NCI-H82 (cell line): Measurements from ENCODE around the gene NSUN5.
"Not testable (repeated sequence)": the region's sequence is repeated elsewhere in the genome, so short reads cannot be mapped to it uniquely, and the experiment has no call there.

ENCODE experiments used
- DNase-seq: peaks from one replicate; lab custom pipeline; 2025; lab: John Stamatoyannopoulos, UW

Gene NSUN5

DNA sequence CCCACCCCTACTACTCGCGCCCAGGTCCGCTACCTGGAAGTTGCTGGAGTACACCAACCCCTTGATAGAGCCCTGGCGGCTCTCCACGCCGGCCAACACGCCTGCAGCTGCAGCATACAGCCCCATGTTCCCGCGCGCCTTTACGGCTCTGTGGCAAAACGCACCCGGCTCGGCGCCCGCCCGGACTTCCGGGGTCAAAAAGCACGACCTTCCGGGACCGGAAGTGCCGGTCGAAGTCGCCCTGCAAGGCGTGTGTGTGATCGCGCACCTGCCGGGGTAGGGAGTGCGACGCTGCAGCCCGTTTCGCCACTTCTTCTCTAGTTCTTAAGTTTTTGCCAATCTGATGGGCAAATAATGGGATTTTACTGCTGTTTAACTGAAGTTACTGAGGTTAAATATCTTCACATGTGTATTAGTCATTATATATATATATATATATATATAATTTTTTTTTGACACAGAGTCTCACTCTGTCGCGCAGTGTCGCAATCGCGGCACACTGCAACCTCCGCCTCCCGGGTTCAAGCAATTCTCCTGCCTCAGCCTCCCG lies at the start of gene NSUN5:
Gene NSUN5, minus strand, starts transcription at position 162 of the 550 bp plus-strand sequence. Its CDS starts 36 bp downstream, at position 126.
- peak; percentile 86 for DNase-seq

- no peak for DNase-seq
These were observed 47.5 kb upstream of the NSUN5 start for GRCh38 chr7:73356159-73356558.

- no peak for DNase-seq
These were observed 46.2 kb upstream of the NSUN5 start for GRCh38 chr7:73354821-73355220.

DNA sequence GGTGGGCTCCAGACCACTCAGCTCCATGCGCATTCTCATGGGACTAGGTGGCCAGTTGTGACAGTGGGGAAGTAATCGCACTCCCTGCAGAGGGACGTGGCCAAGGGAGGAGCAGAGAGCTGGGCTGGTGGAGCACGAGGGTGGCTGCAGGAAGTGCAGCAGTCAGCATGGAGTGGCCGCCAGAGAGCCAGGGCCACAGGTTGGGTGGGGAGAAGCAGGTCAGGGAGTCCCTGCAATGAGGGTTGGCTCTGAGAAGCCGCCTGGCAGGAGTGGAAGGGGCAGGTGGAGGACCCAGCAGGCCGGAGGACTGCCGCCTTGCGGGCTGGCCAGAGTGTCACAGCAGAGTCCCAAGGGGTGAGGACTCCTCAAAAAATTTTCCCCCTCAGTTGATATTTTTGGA lies 45.6 kb upstream of the NSUN5 start:
- no peak for DNase-seq

DNA sequence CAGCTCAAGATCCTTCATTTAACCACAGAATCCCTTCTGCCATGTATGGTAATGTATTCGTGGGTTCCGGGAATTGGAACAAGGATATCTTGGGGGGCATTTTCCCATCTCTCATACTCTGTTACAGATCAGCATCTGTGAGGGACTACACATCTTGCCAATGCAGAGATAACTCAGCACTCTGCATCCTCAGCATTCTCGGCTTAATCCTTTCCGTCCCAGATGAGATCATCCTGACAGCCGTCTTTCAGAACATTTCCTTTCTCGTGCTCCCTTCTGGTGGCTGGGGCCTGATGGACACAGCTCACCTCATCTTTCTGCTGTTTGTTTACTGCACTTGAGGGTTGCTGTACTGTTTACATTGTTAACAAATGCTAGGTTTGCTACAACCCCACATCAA lies 44.6 kb upstream of the NSUN5 start:
- DNase-seq, result peak; percentile 25

DNA sequence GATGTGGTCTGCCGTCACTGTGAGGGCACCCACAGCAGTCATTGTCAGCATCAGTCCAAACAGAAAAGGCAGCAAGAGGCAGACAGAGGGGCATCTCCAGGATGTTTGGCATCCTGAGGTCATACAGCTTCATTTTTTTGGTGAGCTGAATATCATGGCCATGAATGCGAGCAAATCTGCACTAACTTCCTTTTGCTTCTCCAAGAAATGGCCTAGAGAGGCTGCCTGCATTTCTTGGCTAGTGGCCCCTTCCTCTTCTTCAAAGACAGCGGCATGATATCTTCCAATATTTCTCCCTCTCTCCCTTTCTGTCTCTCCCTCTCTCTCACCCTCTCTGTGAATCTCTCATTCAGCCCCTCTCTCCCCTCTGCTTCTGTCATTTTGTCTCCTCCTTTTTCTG lies 44.2 kb upstream of the NSUN5 start:
- DNase-seq, result no peak

- DNase-seq, result no peak
These were observed 43.0 kb upstream of the NSUN5 start for GRCh38 chr7:73351447-73352167.

DNA sequence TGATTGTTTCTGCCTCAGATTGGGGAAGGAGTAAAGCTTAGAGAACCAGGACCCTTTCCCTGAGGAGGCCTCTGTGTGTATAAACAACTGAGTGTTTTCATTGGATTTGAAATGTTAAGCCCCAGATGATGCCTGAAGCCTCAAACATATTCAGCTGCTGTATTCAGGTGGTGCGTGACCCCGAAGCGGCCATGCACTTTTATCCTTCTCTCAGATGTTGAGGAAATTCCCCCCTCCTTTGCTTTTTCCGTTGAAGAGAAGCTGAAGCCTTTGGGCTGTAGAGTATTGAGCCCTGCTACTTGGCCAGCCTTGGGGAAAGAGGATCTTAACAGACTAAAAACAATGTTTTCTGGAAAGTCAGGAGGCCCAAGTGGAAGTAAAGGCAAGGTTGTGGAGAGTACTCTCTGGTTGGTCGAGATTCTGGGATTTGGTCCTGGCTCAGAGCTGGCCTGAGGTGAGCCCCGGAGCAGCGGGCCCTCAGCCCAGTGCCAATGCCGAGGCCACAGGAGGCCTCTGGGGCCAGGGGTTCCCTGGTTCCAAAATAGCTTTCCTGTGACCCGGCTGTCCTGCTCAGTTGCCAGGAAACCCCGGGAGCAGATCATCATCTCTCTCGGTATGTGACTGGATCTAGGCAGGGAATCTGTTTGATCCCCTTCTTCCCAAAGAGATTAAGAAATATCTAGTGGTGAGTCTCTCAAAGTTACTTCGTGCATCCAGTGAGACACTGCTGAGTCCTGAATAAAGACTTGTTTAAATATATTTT lies 41.9 kb upstream of the NSUN5 start:
- DNase-seq, result no peak

GRCh38 chr7:73349763-73350162 lies 41.1 kb upstream of the NSUN5 start:
- DNase-seq, result no peak

DNA sequence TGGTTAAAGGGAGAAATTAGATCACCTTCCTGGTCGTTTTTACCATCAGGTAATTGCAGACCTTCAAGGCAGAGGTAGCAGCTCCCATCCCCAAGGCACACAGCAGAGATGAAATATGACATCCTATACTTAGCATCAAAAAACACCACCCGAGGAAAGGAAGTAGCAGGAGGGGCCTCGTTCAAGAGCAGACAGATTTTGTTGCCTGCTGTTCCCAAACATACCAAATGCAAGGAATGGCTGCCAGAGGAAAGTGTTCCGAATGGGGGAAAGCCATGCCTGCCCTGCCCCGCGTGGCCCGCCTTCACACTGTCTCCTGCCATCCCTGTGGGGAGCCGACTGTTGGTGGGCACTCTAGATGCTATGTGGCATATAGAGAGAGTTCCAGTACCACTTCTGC lies 37.3 kb upstream of the NSUN5 start:
- no peak for DNase-seq

- no peak for DNase-seq
These were observed 36.9 kb upstream of the NSUN5 start for GRCh38 chr7:73345538-73345937.

GRCh38 chr7:73343671-73344380 lies 35.2 kb upstream of the NSUN5 start:
- DNase-seq, result no peak

DNA sequence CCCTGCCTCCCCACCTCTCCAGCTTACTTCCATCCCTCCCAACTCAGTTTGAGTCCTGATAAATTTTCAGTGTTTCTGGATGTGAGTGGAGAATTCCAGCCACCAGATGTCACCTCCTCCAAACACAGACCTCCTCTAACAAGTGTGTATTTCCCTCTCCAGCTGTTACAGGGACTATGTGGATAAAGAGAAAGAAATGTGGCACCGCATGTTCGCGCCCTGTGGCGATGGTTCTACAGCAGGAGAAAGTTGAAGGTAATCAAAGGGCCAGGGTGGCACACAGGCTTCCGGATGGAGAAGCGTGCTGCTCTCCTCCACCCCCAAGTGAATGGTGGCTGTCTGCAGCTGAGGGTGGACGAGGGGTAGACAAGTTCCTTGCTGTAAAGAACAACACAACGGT lies 34.0 kb upstream of the NSUN5 start:
- DNase-seq, result peak; percentile 35

DNA sequence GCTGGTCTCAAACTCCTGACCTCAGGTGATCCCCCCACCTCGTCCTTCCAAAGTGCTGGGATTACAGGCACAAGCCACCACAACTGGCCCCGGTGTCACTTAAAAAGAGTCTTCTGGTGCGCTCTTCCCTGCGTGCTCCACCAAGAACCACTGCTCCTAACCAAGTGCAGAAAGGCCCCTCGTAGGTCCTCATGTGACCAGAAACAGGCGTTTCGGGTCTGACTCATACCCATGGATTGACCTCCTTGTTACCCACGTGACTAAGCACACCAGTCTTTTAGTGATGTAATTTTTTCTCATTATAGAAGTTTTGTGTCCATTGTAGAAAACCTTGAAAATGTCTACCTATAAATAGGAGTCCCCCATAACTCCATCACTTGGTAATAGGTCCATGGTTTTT lies 33.3 kb upstream of the NSUN5 start:
- no peak for DNase-seq

DNA sequence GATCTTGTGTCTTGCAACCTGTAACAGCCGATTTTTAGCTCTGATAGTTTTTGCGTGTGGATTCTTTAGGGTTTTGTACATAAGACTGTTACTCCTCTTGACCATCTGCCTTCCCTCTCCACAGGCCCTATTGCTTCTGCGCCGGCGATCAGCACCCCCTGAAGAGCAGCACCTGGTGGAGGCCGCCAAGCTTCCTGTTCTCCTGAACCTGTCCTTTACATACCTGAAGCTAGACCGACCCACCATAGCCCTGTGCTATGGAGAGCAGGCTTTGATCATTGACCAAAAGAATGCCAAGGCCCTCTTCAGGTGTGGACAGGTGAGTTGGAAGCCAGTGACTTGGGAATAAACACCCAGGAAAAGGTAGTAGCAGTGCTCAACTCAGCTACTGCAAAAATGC lies 31.9 kb upstream of the NSUN5 start:
- no peak for DNase-seq

DNA sequence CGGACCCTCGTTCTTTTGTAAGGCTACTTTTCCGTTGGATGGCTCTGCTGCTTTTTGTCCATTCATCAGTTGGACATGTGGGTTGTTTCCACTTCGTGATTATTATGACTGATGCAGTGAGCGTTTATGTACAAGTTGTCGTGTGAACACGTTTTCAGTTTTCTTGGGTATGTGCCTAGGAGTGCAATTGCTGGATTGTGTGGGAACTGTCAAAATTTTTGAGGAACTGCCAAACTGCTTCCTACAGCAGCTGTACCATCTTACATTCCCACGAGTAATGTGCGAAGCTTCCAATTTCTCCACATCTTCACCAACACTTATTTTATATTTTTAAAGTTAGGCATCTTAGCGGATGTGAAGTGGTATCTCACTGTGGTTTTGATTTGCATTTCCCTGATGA lies 29.7 kb upstream of the NSUN5 start:
- DNase-seq, result no peak

GRCh38 chr7:73332447-73332846 lies 23.8 kb upstream of the NSUN5 start:
- no peak for DNase-seq

DNA sequence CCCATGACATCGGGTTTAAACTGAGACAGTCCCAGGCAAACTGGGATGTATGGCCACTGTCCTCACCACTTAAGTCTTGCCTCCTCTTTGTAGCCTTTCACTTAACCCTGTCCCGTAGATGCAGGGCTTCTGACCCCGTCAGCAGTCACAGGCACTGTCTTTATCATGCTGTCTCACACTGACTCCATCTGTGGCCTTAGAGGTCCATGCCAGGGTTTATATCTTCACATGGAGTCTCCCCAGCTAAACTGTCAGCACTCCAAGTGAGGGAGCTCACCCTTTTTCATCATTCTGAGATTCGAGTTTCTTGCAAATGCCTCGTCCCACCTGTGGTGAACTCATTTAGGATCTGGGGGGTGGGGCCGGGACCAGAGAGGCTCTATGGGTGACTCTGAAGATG lies 22.1 kb upstream of the NSUN5 start:
- DNase-seq, result no peak

- DNase-seq, result no peak
These were observed 21.4 kb upstream of the NSUN5 start for GRCh38 chr7:73329861-73330581.

DNA sequence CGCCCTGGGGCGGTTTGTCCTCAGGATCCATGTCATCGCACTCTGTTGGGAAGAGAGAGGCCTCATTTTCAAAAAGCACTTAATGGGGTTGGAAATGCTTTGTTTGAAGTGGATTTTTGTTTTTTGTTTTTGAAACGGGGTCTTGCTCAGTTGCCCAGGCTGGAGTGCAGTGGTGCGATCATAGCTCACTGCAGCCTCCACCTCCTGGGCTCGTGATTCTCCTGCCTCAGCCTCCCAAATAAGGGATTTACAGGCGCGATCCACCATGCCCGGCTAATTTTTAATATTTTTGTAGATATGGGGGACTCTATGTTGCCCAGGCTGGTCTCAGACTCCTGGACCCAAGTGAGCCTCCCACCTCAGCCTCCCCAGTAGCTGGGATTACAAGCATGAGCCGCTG lies 20.1 kb upstream of the NSUN5 start:
- DNase-seq, result no peak

DNA sequence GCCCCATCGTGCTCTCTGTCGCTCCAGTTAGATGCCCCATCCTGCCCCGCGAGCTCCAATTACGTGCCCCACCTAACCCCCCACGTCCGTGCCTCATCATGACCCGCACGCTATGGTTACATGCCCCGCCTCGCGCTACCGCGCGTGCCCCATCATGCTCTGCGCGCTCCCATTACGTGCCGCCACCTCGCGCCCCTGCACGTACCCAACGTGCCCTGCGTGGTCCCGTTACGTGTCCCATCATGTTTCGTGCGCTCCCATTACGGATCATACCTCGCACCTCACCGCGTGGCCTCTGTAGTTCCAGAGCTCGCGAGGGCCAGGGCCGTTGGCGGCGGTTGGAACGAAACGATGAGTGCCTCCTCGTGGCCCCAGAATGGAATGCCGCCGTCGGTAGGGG lies 19.3 kb upstream of the NSUN5 start, which contains the start of the genes FKBP6 and TRIM50:
Gene FKBP6, plus strand, starts transcription at position 240 of the 400 bp plus-strand sequence. CDS start 268 bp downstream, outside the sequence.
Gene TRIM50, minus strand, starts transcription at position 161 of the 400 bp plus-strand sequence. CDS start 3,295 bp downstream, outside the sequence.
- DNase-seq, result not testable (repeated sequence)

- DNase-seq, result not testable (repeated sequence)
These were observed 18.8 kb upstream of the NSUN5 start for GRCh38 chr7:73327449-73327848.
